GM18498 (cell line): ENCODE measurements around the gene ADNP2.
A peak's percentile ranks its signal among the peaks of the same experiment; 100 is the strongest.

Source experiments
- ATAC-seq: cut with Tn5 transposase; IDR thresholded peaks from one replicate; pipeline ENCODE4 v1.9.1; 2021; ENCODE audit warnings: mild to moderate bottlenecking, moderate library complexity; ENCODE audit not compliant: unreplicated experiment

Gene ADNP2

DNA sequence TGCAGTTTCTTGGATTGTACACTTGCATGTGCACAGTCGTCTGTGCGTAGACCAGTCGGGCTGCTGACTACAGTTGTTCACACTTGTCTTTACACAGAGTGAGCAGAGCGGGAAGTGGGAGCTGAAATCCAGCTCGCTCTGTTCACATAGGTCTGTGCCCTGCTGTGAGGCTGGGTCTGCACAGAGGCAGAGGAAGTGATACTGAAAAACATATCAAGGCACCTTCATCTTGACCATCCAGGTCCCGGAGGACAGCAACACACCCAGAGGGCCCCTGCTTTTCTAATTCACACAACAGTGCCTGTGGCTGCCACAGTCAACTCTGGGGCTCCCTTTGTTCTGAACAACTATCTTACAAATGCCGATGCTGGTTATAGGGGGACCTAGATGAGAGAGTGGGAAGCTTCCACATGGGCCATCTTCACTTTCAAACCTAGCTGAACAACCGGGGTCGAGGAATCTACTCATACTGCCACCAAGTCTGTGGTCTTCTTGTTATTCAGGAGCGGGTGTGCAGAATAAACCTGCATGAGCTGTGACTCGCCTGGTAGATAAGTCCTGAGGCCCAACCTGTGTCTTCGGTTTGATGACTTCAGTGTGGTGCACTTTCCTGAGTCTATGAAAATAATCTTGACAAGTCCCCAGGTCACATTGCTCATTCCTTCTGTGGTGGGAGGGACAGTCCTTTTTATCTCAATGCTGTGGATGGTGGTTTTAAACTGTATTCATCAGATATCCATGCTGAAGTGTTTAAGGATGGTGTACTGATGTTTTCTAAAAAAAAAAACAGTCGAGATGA, 3.5 kb upstream of the ADNP2 start:
- peak; percentile 43 for ATAC-seq

DNA sequence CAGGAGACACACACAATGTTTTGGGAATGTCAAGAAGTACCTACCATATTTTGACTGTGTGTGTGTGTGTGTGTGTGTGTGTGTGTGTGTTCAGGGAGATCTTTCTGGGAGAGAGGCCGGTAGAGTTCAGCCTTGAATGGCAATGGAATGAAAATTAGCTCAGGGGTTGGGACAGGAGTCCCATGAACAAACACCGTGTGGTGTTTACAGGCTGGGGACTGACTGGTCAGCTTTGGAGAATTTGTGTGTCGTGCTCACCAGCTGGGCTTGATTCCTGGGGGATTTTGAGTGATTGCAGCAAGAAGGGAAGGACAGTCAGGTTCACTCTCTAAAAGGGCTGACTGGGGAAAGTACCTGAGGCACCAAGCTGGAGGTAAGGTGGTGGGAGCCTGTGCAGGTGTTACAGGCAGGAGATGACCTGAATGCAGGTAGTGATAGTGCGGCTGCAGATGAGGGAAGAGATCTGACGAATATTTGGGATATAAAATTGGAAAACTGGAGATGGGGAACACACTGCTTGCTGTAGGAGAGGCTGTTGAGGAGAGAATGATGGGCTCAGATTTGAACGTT, 2.5 kb upstream of the ADNP2 start:
- no peak for ATAC-seq

DNA sequence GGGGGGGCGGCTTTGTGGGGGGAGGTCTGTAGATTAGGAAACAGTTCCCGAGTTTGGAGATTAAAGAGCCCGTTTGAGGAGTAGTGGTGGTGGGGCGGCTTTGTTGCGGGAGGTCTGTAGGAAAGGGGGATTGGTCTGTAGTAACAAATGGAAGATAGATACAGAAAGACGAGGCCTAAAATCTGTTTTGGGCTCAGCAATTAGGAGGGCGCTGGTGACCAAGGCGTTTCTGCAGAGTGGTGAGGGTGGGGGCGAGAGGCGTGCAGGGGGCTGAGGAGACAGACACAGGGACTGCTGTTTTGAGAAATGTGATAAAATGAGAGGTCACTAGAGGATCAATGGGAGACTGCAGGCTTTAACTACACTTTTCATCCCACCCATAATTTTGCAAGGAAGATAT, 1.6 kb upstream of the ADNP2 start:
- no peak for ATAC-seq

DNA sequence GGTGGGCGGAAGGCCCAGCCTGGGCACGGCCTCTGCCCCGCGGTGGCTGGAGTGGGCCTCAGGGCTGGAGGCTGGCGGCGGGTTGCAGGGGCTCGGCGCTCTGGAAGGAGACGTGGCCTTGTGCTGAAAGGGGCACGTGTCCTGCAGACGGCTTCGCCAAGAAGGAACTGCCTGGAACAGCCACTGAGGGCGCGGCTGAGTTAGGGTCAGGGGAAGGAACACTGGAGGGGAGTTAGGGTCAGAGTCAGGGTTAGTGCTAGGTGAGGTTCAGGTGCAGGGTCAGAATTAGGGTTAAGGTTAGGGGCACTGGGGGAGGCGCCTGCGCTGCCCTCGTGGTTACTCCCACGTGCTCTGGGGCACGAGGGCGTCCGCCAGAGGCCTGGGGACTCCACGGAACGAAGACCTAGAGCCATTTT, 933 bp upstream of the ADNP2 start:
- no peak for ATAC-seq

DNA sequence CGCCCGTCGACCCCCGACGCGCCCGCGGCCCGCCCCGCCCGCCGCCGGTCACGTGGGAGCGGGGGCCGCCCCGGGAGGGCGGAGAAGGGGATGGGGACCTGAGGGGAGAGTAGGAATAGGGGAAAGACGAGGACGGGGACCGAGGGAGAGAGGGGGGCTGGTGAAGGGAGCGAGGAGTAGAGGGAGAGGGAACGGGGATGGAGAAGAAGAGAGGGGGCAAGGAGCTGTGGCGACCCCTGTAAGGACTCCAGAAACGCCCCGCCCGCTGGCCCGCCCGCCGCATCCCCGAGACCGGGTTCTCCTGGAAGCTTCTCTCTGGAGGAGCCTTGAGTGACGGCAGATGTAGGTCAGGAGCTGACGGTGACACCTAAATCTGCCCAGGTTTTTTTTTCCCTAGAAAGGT, 615 bp downstream of the ADNP2 start:
- peak; percentile 30 for ATAC-seq

DNA sequence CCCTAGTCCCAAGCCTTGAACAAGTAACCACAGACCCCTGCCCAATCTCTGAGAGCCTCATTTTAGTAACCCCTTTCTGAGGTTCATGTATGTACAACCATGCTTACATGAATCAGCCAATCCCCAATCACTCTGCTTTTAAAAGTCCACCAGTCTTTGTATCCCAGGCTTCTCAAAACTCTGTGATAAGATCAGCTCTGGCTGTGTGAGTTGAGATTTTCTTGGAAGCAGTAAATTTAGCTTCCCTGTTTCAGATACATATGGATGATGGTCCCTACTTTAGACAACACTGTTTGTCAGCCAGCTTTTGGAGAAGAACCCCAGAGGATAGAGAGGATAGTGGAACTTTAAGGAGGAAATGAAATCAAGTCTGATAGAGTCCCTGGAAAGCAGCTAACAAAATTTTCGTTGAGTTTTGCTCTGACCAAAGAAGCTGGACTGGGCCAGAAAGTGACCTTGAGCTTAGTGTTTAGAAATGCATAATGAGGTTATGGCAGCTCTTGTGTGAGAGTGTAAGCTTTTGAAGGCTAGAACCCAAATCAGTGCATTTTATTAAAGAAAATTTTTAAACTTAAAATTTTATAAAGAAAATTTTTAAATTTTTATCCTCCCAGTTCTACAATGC, 3.7 kb downstream of the ADNP2 start:
- no peak for ATAC-seq

DNA sequence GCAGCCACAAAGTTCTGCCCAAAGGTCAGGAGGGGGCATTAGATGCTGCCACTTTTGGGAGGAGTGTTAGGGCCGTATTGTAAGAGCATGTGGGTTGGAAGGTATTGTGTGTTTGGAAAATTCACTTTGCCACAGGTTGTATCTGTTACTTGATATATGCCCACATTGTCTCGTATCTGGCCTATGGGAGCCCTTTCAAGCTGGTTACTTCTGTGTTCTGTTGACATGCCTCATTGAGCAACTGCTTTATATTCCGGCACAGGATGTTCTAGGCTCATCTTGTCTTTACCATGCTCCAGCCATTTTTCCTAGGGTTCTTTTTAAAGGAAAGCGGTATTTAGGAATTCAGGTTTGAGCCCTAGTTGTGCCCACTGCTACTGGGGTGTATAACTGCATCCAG, 6.0 kb downstream of the ADNP2 start:
- ATAC-seq = no peak

DNA sequence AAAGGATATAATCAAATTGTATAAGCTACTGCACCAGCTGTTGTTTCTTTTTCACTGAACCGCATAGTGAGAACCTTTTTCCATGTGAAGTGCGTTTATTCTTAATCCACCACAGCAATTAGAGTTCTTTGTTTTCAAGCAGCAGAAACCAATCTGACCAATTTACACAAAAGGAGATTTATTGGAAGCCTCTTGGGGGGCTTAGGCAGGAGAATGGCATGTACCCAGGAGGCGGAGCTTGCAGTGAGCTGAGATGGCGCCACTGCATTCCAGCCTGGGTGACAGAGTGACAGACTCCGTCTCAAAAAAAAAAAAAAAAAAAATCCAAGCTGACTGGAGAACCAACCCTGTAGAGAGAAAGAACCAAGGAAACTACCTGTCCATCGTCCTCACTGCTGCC, 10.0 kb downstream of the ADNP2 start:
- ATAC-seq = no peak

DNA sequence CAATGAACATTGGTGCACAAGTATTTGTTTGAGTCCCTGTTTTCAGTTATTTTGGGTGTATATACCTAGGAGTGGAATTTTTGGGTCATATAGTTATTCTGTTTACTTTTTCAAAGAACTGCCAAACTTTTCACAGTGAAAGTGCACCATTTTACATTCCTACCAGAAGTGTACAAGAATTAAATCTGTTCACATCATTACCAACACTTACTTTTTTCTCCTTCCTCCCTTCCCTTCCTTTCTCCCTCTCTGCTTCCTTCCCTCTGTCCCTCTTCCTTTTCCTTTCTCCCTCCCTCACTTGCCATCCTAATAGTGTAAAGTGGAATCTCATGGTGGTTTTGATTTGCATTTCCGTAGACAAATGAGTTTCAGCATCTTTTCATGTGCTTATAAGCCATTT, 11.9 kb downstream of the ADNP2 start:
- ATAC-seq = no peak

DNA sequence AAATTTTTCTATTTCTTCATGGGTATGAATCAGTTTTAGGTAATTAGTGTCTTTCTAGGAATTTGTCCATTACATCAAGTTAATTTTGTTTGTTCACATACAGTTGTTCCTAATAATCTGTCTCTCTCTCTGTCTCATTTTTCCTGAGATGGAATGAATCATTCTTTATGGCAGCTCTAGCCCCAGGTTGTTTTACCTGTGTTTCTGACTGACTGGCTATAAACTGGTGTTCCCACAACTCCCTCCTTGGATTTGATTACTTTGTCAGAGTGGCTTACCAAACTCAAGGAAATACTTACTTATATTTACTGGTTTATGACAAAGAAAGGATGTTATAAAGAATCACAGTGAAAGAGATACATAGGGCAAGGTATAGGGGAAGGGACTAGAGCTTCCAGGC, 15.1 kb downstream of the ADNP2 start:
- ATAC-seq = no peak

DNA sequence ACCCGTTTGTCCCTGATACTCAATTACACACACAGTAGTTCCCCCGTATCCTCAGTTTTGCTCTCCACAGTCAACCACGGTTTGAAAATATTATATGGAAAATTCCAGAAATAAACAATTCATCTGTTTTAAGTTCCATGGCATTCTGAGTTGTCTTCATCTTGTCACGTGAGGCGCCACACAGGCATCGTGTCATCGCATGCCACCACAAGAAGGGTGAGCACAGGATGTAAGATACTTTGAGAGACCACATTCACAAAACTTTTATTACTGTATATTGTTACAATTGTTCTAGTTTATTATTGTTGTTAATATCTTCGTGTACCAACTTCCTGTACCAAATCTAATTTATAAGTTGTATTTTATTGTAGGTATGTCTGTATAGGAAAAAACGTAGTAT, 17.7 kb downstream of the ADNP2 start:
- ATAC-seq = no peak

DNA sequence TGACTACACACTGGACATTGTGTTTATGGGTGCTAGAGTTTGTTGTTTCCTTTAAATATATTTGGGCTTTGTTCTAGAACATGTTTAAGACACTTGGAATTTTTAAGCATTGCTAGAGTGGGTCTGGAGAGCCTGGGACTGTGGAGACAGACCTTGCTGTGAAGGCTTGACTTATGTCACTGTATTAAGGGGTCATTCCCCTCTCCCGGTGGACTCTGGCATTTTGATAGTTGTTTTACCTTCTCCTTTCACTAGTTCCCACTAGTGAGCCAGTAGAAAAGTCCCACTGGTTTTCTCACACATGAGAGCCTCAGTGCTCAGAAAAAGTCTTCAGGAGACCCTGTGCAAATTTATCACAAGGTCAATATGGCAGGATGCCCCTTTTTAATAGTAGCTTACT, 18.6 kb downstream of the ADNP2 start:
- no peak for ATAC-seq

DNA sequence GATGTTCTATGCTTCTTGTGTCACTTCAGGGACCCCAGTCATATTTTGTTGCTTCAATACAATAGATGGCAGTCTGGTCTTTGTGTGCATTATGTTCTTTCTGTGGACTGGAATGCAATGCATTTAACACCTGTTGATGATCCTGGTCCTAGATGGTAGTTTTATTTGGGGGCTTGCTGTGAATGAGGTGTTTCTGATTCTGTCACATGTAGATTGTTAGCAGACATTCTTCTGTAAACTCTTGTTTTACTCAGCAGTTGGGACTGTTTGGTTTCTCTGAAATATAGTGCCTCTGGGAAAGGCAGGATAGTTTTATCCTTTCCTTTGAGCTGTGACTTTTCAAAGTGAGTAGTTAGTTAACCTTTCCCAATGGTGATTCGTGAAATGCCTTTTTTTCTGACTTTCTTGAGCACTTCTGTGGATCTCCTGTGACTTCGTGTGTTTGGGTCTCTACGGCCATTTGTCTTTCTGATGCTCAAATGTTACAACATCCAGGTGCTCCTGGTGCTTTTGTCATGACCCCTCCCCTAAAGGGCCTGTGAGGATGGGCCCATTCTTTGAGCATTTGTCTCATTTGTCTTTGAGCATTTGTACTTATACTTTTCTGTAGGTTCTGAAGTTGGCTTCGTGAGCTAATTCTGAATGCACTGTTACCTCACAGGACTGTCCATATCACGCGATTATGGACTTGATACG, 20.8 kb downstream of the ADNP2 start:
- ATAC-seq = no peak

DNA sequence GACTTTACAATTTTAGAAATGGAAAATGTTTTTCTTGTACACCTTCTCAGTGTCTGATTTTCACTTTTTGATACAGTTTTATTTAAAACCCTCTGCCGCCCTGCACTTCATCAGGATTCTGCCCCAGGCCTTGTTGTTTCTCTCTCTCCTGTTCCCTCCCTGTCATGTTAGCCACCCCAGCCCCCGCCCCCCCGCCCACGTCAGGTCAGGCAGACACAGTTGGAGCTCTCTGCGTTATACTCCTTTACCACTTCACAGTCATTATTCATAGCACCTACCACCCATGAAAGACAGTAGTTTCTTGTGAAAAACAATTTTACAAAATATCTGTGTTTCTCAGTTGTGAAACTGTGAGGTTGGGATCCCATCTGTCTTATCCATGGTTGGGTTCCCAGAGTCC, 21.5 kb downstream of the ADNP2 start:
- ATAC-seq = no peak

DNA sequence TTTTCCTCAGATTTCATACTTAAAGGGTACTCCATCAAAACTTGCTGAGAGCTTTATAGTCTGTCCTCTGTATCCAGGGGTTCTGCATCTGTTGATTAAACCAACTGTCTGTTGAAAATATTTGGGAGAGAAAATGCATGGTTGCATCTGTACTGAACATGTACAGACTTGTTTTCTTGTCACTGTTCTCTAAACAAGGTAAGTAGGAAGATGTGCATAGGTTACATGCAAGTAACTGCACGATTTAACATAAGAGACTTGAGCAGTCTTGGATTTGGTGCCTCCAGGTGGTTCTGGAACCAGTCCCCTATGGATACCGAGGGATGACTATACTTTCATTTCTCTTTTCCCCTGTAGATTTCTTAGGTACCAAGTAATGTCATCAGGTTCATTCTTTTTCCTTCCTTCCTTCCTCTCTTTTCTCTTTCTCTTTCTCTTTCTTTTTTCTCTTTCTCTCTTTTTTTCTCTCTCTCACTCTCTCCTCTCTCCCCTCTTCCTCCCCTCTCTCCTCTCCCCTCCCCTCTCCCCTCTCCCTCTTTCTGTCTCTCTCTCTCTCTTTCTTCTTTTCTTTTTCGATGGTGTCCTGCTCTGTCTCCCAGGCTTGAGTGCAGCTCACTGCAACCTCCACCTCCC, 23.2 kb downstream of the ADNP2 start:
- no peak for ATAC-seq

DNA sequence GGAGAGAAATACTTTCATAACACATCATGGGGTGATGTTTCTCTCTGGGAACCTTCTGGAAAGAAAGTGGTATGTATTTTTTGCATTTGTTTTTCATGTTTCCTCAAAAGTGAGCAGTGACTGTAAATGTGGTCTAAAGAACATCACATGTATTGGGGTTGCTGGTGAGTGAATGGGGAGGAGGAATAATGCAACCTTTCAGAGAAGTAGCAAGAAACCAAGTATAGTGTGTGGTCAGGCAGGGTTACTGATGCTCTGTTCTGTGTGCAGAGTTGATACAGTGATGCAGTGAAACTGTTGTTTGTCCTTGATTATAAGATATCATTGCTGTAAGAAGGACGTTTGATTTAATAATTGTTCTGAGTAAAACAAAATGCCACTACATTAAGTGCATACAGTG, 24.1 kb downstream of the ADNP2 start:
- ATAC-seq = no peak

DNA sequence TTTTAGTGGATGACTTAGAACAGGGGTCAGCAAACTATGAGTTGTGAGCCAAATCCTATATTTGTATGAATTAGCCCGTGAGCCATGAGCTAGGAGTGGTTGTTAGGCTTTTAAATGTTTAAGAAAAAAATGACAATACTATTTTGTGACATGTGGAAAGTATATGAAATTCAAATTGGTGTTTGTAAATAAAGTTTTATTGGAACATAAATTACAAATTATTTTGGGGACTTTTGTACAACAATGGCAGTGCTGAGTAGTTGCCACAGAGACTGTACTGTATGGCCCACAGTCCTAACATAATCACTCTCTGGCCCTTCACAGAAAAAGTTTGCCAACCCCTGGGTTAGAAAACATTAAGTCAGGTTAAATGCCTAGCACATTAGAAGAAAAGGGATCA, 26.1 kb downstream of the ADNP2 start:
- no peak for ATAC-seq

DNA sequence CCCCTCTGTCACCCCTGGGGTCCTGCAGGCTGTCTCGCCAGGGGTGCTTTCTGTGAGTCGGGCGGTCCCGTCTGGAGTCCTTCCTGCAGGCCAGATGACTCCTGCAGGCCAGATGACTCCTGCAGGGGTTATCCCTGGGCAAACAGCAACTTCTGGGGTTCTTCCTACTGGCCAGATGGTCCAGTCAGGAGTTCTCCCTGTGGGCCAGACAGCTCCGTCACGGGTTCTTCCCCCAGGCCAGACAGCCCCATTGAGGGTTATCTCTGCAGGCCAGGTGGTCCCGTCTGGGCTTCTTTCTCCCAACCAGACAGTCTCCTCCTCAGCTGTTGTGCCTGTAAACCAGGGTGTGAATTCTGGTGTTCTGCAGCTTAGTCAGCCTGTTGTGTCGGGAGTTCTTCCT, 27.6 kb downstream of the ADNP2 start:
- ATAC-seq = no peak

DNA sequence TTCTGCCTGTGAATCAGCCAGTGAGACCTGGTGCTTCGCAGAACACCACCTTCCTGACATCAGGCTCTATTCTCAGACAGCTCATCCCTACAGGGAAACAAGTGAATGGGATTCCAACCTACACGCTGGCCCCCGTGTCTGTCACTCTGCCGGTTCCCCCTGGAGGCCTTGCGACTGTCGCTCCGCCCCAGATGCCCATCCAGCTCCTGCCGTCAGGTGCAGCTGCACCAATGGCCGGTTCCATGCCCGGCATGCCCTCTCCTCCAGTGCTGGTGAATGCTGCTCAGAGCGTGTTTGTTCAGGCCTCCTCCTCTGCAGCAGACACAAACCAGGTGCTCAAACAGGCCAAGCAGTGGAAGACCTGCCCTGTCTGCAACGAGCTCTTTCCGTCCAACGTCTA, 28.1 kb downstream of the ADNP2 start:
- ATAC-seq = no peak

DNA sequence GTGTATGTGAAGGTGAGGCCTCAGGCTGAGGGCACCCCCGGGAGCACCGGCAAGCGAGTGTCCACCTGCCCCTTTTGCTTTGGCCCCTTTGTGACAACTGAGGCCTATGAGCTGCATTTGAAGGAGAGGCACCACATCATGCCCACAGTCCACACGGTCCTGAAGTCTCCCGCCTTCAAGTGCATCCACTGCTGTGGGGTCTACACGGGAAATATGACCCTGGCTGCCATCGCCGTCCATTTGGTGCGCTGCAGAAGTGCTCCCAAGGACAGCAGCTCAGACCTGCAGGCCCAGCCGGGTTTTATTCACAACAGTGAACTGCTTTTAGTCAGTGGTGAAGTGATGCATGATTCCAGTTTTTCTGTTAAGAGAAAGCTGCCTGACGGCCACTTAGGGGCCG, 28.9 kb downstream of the ADNP2 start:
- no peak for ATAC-seq

DNA sequence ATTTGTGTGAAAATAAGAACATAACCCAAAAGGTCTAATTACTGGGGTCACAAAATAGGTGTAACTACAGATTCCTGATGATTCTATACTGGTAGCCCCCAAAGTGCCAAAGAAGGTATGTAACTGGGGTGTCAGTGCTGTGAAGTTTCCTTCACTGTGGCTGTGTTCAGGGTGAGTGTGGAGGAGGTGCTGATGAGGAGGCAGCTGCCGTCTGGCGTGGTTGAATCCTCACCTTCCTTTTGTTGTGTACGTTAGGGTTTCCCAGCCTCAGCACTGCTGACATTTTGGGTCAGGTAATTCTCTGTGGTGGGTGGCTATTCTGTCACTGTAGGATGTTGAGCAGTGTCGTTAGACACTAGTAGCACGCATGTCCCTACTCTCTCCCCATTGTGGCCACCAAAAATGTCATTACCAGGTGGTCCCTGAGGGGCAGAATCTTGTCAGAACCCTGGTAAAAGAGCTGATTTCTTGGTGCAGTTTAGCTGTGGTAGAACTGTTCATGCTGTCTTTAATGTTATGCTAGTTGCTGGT, 31.5 kb downstream of the ADNP2 start:
- no peak for ATAC-seq
